NCI-H1436 (cell line): ENCODE measurements around the gene BCR.

Experiments
- DNase-seq: peaks from one replicate; lab custom pipeline; 2025; lab: John Stamatoyannopoulos, UW

Gene BCR

GRCh38 chr22:23245045-23245798 is 64.9 kb downstream of the BCR start:
- no peak for DNase-seq

GRCh38 chr22:23245799-23246136 is 65.5 kb downstream of the BCR start:
- DNase-seq, result no peak

- DNase-seq, result no peak
These were observed 66.9 kb downstream of the BCR start for GRCh38 chr22:23246982-23247766.

- DNase-seq, result no peak
These were observed 68.3 kb downstream of the BCR start for GRCh38 chr22:23248583-23248982.

GRCh38 chr22:23250056-23250784 is 69.9 kb downstream of the BCR start:
- DNase-seq, result no peak

GRCh38 chr22:23250785-23251363 is 70.6 kb downstream of the BCR start:
- DNase-seq, result no peak

- DNase-seq, result no peak
These were observed 71.3 kb downstream of the BCR start for GRCh38 chr22:23251445-23252093.

GRCh38 chr22:23253475-23254055 is 73.3 kb downstream of the BCR start:
- DNase-seq, result no peak

- DNase-seq, result no peak
These were observed 75.3 kb downstream of the BCR start for GRCh38 chr22:23255506-23256170.

GRCh38 chr22:23256171-23256932 is 76.0 kb downstream of the BCR start:
- no peak for DNase-seq

- no peak for DNase-seq
These were observed 76.9 kb downstream of the BCR start for GRCh38 chr22:23256986-23257888.

GRCh38 chr22:23257889-23258825 is 77.8 kb downstream of the BCR start:
- DNase-seq, result no peak

- no peak for DNase-seq
These were observed 78.5 kb downstream of the BCR start for GRCh38 chr22:23258826-23259170.

GRCh38 chr22:23259916-23260644 is 79.8 kb downstream of the BCR start:
- DNase-seq, result no peak

- no peak for DNase-seq
These were observed 80.6 kb downstream of the BCR start for GRCh38 chr22:23260645-23261581.

GRCh38 chr22:23261900-23262450 is 81.7 kb downstream of the BCR start:
- DNase-seq, result no peak
